Measurements from ENCODE around the gene CPAMD8. TPM values are rescaled to one million over a fixed set of nuclear protein-coding genes. Genes with fewer than 3 reads are reported as not detected.
"Not testable (repeated sequence)": the region's sequence is repeated elsewhere in the genome, so short reads cannot be mapped to it uniquely, and the experiment has no call there.

The CPAMD8 gene
- total RNA-seq, 2 donors from 2014 or later, result 134 to 216 TPM

DNA sequence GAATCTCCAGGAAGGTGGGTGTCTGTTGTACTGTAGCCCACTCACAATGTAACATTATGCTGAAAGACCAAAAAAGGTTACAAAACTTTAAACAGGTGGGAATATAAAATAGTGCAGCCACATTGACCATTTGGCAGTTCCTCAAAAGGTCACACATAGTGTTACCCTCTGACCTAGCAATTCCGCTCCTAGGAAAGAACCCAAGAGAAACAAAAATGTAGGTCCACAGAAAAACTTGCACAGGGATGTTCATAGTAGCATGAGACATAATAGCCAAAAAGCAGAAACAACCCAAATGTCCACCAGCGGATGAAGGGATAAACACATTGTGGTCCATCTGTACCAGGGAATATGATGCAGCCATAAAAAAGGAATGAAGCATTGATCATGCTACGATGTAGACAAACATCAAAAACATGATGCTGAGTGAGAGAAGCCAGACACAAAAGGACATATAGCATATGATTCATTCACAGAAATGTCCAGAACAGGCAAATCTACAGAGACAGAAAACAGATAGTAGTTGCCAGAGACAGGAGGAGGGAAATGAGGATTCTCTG is 27.9 kb downstream of the CPAMD8 start:
- intact Hi-C loops (cut with DNase I), result no loop called here
- Histone ChIP-seq H3K4me1 (replicated peaks) (no peaks in the 10 kb centered on the region), H3K27me3 (replicated peaks; ENCODE audit: insufficient read depth) (no peaks in the 10 kb centered on the region), H3K27ac (no peak overlapping the region), H3K9me3 (no peaks in the 10 kb centered on the region), H3K36me3 (no peaks in the 10 kb centered on the region), H3K4me3 (no peak overlapping the region)
- no peak for DNase-seq (ENCODE audit: low spot score)
- no peak for TF ChIP-seq POLR2AphosphoS5 (IDR thresholded peaks at IDR 0.05)
- no peak for TF ChIP-seq CTCF (IDR thresholded peaks at IDR 0.05)
- TF ChIP-seq POLR2A (IDR thresholded peaks at IDR 0.05), result no peak
- WGBS, result 84% methylated on average over 3 of the region's 3 CpGs

DNA sequence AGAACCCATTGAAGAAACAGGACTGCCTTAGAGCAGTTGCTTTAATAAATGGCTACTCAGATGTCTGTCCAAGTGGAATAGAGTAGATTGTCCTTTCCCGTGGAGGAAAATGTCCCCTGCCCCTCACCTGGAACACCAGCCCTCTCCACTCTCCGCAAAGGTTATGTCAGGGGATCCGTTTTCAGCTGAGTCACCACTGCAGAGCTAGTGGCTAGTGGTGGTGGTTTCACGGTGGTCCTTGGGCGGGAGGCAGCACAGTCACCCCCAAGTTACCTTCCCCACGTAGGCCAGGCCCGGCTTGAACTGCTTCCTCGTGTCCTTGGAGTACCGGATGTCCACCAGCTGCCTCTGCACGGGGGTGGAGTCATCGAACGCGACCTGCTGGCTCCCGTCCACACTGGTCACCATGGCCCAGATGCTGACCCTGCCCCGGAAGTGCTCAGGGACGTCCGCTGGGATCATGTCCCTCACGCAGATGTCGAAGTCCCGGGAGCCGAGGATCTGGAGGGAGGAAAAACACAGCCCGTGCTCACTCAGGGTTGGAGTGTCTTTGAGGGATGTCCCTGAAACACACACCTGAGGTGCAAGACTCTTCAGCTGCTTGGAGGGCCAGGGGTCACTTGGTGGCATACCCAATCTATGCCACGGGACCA is 29.6 kb downstream of the CPAMD8 start:
- intact Hi-C loops (cut with DNase I); H3K9me3 ChIP-seq; H3K36me3 ChIP-seq; H3K4me1 ChIP-seq (replicated peaks); H3K27ac ChIP-seq; DNase-seq (ENCODE audit: low spot score); H3K4me3 ChIP-seq; H3K27me3 ChIP-seq (replicated peaks; ENCODE audit: insufficient read depth): not testable (repeated sequence)
- WGBS, result 92% methylated on average over 18 of the region's 23 CpGs

GRCh38 chr19:16988661-16989060 is 37.9 kb downstream of the CPAMD8 start:
- no peaks in the 10 kb centered on the region for H3K9me3 ChIP-seq
- intact Hi-C loops (cut with DNase I), result no loop called here
- no peak for DNase-seq (ENCODE audit: low spot score)
- 86% methylated on average over 4 of the region's 4 CpGs for WGBS
- H3K4me1 ChIP-seq (replicated peaks), result peaks cover 6% of the 10 kb centered on the region
- no peaks in the 10 kb centered on the region for H3K36me3 ChIP-seq
- H3K4me3 ChIP-seq, result no peak overlapping the region
- peak overlapping the region in 1 of 2 donors; percentile 86 for H3K27ac ChIP-seq
- H3K27me3 ChIP-seq (replicated peaks; ENCODE audit: insufficient read depth), result no peaks in the 10 kb centered on the region
- TF ChIP-seq POLR2AphosphoS5 (IDR thresholded peaks at IDR 0.05) (no peak), CTCF (IDR thresholded peaks at IDR 0.05) (no peak)

DNA sequence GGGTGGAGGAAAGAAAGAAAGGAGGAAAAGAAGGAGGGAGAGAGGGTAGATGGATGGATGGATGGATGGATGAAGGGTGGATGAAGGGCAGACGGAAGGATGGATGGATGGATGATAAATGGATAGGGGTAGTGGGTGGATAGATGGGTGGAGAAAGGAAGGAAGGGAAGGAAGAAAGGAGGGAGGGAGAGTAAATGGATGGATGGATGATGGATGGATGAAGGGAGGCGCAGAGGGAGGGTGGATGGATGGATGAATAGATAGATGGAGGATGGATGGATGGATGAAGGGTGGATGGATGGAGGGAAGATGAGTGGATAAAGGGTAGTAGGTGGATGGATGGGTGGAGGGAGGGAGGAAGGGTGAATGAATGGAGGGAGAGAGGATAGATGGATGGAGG is 41.2 kb downstream of the CPAMD8 start:
- intact Hi-C loops (cut with DNase I), result no loop called here
- H3K36me3 ChIP-seq, result no peaks in the 10 kb centered on the region
- peak overlapping the region; percentile 86 to 88 for H3K27ac ChIP-seq
- no peak overlapping the region for H3K4me3 ChIP-seq
- no peak for DNase-seq (ENCODE audit: low spot score)
- H3K9me3 ChIP-seq, result no peaks in the 10 kb centered on the region
- peaks cover 6% of the 10 kb centered on the region for H3K4me1 ChIP-seq (replicated peaks)
- 96% methylated on average over 2 of the region's 2 CpGs for WGBS
- H3K27me3 ChIP-seq (replicated peaks; ENCODE audit: insufficient read depth), result no peaks in the 10 kb centered on the region
- no peak for TF ChIP-seq POLR2A (IDR thresholded peaks at IDR 0.05)
- no peak for TF ChIP-seq POLR2AphosphoS5 (IDR thresholded peaks at IDR 0.05)
- no peak for TF ChIP-seq CTCF (IDR thresholded peaks at IDR 0.05)

- H3K9me3 ChIP-seq; H3K4me1 ChIP-seq (replicated peaks); DNase-seq (ENCODE audit: low spot score); H3K36me3 ChIP-seq; intact Hi-C loops (cut with DNase I); H3K27ac ChIP-seq; H3K27me3 ChIP-seq (replicated peaks; ENCODE audit: insufficient read depth); H3K4me3 ChIP-seq: not testable (repeated sequence)
- WGBS, result 85% methylated on average over 2 of the region's 2 CpGs
Measured at GRCh38 chr19:16982586-16982985, 44.0 kb downstream of the CPAMD8 start.
